AG10803 (cell line): ENCODE measurements around the gene CHRNE.
A peak's percentile ranks its signal among the peaks of the same experiment; 100 is the strongest.
"Not testable (repeated sequence)": the region's sequence is repeated elsewhere in the genome, so short reads cannot be mapped to it uniquely, and the experiment has no call there.

ENCODE experiments used
- DNase-seq: peaks from one replicate; pipeline ENCODE4 v3.0.0; 2010; ENCODE audit warnings: low read depth
- H3K4me3 ChIP-seq: 2 replicates; pipeline ENCODE4 v1.5.1; 2011; ENCODE audit warnings: mild to moderate bottlenecking, low read length, control low read depth
- TF ChIP-seq, protein P1 (sequence below): conservative IDR thresholded peaks from 2 replicates; pipeline ENCODE4 v1.5.1; 2011; ENCODE audit warnings: mild to moderate bottlenecking, low read length, control low read depth, inconsistent platforms

CHRNE gene

DNA sequence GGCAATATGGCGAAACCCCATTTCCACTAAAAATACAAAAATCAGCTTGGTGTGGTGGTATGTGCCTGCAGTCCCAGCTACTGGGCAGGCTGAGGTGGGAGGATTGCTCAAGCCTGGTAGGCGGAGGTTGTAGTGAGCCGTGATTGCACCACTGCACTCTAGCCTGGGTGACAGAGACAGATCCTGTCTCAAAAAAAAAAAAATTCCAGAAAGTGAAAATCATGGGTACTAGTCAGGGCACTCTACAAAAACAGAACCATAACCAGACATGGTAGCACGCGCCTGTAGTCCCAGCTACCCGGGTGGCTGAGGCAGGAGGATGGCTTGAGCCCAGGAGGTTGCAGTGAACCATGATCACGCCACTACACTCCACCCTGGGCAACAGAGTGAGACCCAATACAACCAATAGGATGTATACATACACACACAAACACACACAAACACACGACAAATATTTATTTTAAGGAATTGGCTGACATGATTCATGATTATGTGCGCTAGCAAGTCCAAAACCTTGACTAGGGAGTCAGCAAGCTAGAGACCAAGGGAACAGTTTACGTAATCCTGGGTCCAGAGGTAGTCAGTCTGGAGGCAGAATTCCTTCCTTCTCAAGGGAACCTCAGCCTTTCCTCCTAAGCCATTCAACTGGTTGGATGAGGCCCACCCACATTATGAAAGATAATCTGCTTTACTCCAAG, 17.6 kb upstream of the CHRNE start:
- H3K4me3 ChIP-seq, result no peak overlapping the region
- peak; percentile 66 for DNase-seq
- TF ChIP-seq, protein P1, sequence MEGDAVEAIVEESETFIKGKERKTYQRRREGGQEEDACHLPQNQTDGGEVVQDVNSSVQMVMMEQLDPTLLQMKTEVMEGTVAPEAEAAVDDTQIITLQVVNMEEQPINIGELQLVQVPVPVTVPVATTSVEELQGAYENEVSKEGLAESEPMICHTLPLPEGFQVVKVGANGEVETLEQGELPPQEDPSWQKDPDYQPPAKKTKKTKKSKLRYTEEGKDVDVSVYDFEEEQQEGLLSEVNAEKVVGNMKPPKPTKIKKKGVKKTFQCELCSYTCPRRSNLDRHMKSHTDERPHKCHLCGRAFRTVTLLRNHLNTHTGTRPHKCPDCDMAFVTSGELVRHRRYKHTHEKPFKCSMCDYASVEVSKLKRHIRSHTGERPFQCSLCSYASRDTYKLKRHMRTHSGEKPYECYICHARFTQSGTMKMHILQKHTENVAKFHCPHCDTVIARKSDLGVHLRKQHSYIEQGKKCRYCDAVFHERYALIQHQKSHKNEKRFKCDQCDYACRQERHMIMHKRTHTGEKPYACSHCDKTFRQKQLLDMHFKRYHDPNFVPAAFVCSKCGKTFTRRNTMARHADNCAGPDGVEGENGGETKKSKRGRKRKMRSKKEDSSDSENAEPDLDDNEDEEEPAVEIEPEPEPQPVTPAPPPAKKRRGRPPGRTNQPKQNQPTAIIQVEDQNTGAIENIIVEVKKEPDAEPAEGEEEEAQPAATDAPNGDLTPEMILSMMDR, result no peak

DNA sequence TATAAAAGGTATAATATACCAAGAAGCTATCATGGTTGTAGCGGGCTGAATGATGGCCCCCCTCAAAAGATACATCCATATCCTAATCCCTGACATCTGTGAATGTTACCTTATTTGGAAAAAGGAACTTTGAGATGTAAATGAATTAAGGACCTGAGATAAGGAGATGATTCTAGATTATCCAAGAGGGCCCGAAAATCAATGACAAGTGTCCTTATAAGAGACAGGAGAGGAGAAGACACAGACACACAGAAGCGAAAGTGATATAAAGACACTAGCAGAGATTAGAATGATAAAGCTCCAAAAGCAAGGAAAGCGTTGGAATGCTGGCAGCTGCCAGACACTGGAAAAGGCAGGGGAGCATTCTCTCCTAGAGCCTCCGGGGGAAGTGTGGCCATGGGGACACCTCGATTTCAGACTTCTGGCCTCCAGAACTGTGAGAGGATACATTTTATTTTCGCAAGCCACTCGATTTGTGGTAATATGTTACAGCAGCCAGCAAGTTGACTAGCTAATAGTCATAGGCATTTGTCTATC, 16.7 kb upstream of the CHRNE start:
- TF ChIP-seq, protein P1, result no peak
- DNase-seq, result no peak
- no peak overlapping the region for H3K4me3 ChIP-seq

DNA sequence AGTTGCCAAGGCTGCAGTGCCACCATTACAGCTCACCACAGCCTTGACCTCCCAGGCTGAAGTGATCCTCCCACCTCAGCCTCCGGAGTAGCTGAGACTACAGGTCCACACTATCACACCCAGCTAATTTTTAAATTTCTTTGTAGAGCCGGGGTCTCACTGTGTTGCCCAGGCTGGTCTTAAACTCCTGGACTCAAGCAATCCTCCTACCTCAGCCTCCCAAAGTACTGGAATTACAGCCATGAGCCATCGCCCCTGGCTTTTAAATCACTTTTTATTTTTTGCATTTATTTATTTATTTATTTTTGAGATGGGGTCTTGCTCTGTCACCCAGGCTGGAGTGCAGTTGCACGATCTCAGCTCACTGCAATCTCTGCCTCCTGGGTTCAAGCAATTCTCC, 11.7 kb upstream of the CHRNE start:
- not testable (repeated sequence) for DNase-seq

DNA sequence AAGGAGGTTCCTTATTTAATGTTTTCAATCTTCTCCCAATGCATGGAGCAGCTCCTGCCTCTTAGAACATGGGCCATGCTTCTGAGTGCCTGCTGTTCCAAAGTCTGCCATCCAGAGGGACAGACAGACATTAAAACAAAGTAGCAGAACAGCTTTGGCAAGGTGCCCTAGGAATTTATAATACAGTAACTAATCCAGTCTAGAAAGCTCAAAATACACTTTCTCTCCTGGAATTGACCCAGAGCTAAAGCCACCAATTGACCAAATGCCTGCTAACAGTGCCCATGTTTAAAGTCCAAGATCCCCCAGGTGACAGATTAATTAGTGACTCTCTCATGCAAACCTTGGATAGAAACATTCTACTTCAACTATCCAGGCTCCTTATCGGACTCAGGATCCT, 11.1 kb upstream of the CHRNE start:
- peak; percentile 39 for DNase-seq
- H3K4me3 ChIP-seq, result no peak overlapping the region
- TF ChIP-seq, protein P1, result no peak

More for the DNA sequence above, 11.7 kb upstream of the CHRNE start:
- H3K4me3 ChIP-seq, result not testable (repeated sequence)

DNA sequence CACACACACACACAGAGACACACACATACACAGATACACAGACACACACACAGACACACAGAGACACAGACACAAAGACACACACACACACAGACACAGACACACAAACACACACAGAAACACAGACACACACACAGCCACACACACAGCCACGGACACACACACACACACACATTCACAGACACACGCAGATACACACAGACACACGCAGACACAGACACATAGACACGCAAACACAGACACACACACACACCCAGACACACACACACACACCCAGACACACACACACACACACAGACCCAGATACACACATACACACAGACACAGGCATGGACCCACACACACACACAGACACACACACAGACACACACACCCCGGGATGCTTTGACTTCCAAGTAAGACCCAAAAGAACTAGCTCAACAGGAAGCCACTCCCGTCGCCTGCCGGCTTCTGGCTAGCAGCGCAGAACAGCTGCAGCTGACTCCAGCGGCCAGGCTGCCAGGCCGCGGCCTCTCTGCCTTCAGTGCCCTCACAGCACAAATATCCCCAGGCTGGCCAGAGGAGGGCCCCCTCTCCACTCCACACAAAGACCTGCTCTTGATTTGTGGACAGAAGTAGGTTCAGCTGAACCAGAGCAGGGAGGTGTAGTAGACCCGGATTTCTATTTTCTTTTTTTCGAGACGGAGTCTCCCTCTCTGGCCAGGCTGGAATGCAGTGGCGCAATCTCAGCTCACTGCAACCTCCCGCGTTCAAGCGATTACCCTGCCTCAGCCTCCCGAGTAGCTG, 6.0 kb upstream of the CHRNE start:
- no peak overlapping the region for H3K4me3 ChIP-seq
- peak; percentile 96 for DNase-seq
- TF ChIP-seq, protein P1, result peak; percentile 82

DNA sequence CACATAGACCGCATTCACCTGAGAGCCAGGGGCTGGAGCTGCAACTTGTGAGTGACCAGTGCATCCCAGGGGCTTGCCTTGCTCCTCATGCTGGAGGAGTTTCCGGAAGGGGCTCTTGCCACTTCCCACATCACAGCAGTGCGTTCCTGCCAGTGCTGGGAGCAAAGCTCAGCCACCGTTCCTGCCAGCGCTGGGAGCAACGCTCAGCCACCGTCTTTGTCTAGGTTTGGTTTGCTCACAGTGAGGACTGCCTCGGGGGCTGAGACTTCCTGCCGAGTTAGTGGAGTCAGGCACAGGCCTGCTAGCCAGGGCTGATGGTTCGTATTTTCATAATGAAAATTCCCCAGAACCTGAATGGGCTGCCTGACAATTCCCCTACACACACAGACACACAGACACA, 5.4 kb upstream of the CHRNE start:
- TF ChIP-seq, protein P1, result no peak
- H3K4me3 ChIP-seq, result no peak overlapping the region
- peak; percentile 22 for DNase-seq

DNA sequence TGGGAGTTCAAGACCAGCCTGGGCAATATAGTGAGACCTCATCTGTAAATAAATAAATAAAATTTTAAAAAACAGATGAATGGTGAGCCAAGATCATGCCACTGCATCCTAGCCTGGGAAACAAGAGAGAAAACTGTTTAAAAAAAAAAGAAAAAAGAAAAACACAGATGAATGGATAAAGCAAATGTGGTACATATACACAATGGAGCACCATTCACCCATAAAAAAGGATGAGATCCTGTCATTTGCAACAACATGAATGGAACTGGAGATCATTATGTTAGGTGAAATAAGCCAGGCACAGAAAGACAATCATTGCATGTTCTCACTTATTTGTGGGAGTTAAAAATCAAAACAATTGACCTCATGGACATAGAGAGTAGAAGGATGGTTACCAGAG, 3.7 kb upstream of the CHRNE start:
- not testable (repeated sequence) for DNase-seq, H3K4me3 ChIP-seq

DNA sequence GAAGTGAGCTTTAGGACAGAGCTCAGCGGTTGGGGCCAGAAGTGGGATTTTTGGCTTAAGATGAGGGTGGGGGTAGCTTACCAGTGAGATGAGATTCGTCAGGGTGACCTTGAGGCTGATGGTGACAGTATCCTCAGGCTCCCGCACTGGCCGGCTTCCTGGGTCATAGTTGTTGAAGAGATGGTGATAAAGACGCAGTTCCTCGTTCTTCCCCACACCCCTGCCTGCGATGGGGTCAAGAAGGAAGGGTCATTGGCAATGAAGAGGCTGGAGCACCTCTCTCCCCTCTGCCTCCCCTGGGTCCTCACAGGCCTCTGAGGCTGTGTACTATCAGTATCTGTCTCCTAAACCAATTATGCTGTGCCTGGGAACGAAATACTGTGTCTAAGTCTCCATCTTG, 358 bp downstream of the CHRNE start:
- TF ChIP-seq, protein P1, result no peak
- H3K4me3 ChIP-seq, result no peak overlapping the region
- DNase-seq, result no peak
